WI38 (cell line): ENCODE data around the gene FBXL13.
"Not testable (repeated sequence)": the region's sequence is repeated elsewhere in the genome, so short reads cannot be mapped to it uniquely, and the experiment has no call there.

Source experiments
- H3K4me3 ChIP-seq: 2 replicates; pipeline ENCODE4 v1.5.1; 2011; ENCODE audit warnings: low read depth, mild to moderate bottlenecking, control low read depth, low read length
- TF ChIP-seq, protein P1 (sequence below): IDR thresholded peaks from 2 replicates; pipeline ENCODE4 v1.5.1; 2012; ENCODE audit warnings: low read depth, mild to moderate bottlenecking, control low read depth, low read length

FBXL13 gene

DNA sequence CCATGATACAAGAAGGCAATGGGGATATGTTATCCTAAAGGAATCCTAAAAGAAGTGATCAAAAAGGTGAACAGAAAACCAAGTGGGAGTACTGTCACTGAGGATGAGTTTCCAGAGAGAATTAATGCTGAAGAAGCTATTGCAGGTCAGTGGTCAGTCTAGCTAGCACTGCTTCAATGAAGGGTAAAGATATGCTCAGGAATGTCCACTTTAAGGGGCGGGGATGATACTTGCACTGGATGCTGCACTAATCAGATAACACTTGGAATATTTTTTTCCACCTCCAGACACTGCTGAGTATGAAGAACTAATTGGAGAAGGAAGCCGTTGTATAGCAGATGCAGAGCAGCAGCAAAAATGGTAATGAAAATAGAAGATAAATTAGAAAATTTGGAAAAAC, 86.5 kb downstream of the FBXL13 start:
- TF ChIP-seq, protein P1, sequence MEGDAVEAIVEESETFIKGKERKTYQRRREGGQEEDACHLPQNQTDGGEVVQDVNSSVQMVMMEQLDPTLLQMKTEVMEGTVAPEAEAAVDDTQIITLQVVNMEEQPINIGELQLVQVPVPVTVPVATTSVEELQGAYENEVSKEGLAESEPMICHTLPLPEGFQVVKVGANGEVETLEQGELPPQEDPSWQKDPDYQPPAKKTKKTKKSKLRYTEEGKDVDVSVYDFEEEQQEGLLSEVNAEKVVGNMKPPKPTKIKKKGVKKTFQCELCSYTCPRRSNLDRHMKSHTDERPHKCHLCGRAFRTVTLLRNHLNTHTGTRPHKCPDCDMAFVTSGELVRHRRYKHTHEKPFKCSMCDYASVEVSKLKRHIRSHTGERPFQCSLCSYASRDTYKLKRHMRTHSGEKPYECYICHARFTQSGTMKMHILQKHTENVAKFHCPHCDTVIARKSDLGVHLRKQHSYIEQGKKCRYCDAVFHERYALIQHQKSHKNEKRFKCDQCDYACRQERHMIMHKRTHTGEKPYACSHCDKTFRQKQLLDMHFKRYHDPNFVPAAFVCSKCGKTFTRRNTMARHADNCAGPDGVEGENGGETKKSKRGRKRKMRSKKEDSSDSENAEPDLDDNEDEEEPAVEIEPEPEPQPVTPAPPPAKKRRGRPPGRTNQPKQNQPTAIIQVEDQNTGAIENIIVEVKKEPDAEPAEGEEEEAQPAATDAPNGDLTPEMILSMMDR: no peak
- H3K4me3 ChIP-seq: no peak overlapping the region

DNA sequence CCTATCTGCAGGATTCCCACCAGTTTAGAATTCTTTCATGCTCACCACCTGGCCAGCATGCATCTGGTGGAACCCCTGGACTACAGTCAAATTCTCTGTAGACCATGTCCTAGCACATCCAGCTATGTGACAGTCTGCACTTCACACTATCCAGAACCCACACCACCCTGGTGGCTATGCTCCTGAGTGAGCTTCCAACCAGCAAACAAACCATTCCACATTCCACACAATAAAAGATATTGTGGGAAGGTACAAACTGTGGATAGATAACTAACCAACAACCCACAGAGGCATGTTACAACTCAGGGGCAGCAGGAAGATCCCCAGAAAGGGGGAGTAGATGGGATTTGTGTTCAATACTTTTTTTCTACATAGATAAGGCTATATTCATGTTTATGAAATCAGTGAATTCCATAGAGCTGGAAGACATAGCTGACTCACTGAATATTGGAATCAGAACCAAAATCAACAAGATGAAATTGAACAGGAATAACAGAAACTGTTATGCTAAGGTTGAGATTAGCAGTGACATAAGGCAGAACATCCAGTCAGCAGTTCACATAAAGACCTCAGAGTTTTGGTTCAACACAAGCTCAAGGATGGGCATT, 89.3 kb downstream of the FBXL13 start:
- TF ChIP-seq, protein P1: no peak
- no peak overlapping the region for H3K4me3 ChIP-seq

DNA sequence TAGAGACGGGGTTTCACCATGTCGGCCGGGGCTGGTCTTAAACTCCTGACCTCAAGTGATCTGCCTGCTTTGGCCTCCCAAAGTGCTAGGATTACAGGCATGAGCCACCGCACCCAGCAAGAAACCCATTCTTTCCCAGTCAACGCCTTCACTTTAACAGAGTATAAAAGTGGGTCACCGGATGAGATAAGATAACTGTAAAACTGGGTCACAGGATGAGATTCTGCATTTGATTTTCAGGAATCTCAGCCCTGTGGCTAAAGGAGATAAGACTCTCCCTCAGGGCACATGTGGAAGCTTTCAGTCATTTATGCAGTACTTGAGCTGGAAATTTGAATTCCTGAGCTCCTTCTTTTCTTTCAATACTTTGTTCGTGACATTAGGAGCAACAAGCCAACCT, 91.0 kb downstream of the FBXL13 start:
- H3K4me3 ChIP-seq: no peak overlapping the region
- TF ChIP-seq, protein P1: no peak

DNA sequence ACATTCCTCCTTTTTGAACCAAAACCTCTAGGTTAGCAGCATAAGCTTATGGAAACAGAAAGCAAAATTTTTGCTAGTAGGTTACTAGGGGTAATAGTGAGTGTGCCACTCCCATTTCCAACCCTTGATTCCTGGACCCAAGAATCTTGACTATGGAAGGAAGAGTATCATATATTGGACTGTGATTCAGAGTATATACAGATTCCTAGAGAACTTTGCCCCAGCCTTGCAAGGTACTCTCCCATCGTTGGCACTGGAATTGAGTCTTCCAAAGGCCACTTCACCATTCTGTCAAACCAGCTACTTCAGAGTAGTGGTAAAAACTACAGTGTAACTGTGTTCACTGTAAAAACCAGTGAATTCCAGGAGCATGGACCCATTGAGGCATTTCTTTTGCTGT, 92.4 kb downstream of the FBXL13 start:
- H3K4me3 ChIP-seq: no peak overlapping the region
- TF ChIP-seq, protein P1: no peak

DNA sequence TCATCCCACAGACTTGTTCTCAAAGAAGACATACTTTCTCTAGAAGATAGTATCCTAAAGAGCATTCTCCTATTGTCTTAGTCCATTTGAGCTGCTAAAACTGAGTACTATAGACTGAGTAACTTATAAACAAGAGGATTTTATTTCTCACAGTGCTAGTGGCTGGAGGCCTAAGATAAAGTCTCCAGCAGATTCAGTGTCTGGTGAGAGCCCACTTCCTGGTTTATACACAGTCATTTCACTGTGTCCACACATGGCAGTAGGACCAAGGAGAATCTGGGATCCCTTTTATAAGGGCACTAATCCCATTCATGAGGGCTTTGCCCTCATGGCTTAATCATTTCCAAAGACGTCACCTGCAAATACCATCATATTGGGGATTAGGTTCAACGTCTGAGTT, 93.1 kb downstream of the FBXL13 start:
- TF ChIP-seq, protein P1: no peak
- no peak overlapping the region for H3K4me3 ChIP-seq

DNA sequence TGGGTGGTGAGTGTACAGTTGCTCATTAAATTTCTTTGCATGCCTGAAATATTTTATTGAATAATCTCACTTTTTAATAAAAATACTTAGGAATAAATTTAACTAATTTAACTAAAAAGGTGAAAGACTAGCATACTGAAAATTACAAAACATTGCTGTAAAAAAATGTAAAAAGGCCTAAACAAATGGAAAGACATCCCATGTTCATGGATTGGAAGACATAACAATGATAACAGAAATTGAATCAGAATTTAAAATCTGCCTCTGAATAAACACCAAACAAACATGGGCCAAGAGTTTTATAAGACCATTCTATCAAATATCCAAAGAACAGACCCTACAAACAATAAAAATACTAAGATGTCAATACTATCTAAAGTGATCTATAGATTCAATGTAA, 94.9 kb downstream of the FBXL13 start:
- TF ChIP-seq, protein P1: no peak
- H3K4me3 ChIP-seq: no peak overlapping the region

DNA sequence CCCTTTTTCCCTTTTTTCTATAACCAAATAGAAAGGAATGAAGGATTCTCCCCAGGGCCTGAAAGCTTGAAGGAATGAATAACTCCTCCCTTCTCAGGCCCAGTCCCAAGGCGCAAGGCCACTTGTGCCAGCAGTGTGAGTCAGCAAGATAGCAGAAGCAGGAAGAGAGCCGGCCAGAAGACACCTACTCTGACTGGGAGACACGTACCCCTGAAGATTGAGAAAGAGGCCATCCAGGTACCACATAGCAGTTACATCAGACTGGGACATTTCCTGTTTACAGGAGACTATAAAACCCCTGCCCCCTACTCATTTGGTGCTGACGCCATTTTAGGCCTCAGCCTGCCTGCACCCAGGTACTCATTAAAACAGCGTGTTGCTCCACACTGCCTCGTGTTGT, 96.3 kb downstream of the FBXL13 start:
- no peak overlapping the region for H3K4me3 ChIP-seq
- TF ChIP-seq, protein P1: no peak

DNA sequence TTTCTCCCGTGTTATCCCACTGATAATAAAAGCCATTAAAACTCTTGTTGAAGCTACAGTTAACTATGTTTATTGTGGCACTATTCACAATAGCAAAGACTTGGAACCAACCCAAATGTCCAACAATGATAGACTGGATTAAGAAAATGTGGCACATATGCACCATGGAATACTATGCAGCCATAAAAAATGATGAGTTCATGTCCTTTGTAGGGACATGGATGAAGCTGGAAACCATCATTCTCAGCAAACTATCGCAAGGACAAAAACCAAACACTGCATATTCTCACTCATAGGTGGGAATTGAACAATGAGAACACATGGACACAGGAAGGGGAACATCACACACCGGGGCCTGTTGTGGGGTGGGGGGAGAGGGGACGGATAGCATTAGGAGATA, 97.0 kb downstream of the FBXL13 start:
- not testable (repeated sequence) for H3K4me3 ChIP-seq
